HCT116 (cell line): ENCODE data around the gene C15orf40. TPM values are rescaled to one million over a fixed set of nuclear protein-coding genes. Genes with fewer than 3 reads are reported as not detected.

Experiments
- ATAC-seq: fragments of 200-7000 bp; cut with Tn5 transposase; 2 replicates; pipeline ENCODE4 v1.9.1; 2020; ENCODE audit warnings: mild to moderate bottlenecking, moderate library complexity
- BruUV-seq: library from RNA; stranded (reverse); fragments of 400-500 nt; replicated peaks from 2 replicates; lab custom pipeline; 2021; lab: Mats Ljungman, UMichigan
- CTCF ChIA-PET: fragments of 300-600 bp; sonication (Branson Sonifier 250); formaldehyde crosslinking; loops from one replicate; lab custom pipeline; 2021; ENCODE audit warnings: antibody characterized with exemption; lab: Charles Lee
- POLR2A ChIA-PET: fragments of 300-600, 350-600 bp; sonication (Branson Sonifier 250); formaldehyde crosslinking; loops from one replicate; lab custom pipeline; 2021; ENCODE audit warnings: antibody characterized with exemption; lab: Charles Lee
- RAD21 ChIA-PET, 2 experiments: fragments of 300-600 bp; sonication (Branson Sonifier 250); formaldehyde crosslinking; loops; one replicate each; lab custom pipeline; 2023; ENCODE audit warnings: low total read pairs in 2 of 2; ENCODE audit not compliant: uncharacterized antibody in 2 of 2, unreplicated experiment in 2 of 2, low non-redundant PET in 1 of 2; lab: Charles Lee
- DNase-seq: peaks from one replicate; pipeline ENCODE4 v3.0.0-alpha.2; 2010; ENCODE audit warnings: low read depth, low spot score
- H2AFZ ChIP-seq: fragments of 200-600 bp; shearing (Covaris generic), sonication (generic); 2 replicates; pipeline ENCODE4 v1.6.1; 2017; ENCODE audit warnings: low read depth, mixed run types, mixed read lengths, antibody characterized with exemption, low read length; ENCODE audit not compliant: poor library complexity, severe bottlenecking
- H3K27ac ChIP-seq: 2 replicates; pipeline ENCODE4 v1.5.1; 2012; ENCODE audit warnings: low read depth, low read length
- H3K27me3 ChIP-seq: fragments of 200-600 bp; sonication (generic); 2 replicates; pipeline ENCODE4 v1.6.1; 2016; ENCODE audit warnings: mixed run types, low read length, mixed read lengths; ENCODE audit not compliant: insufficient read depth
- H3K36me3 ChIP-seq, 2 experiments: fragments of 200-500 bp in 1 of 2; fragments of 200-600 bp in 1 of 2; sonication (Bioruptor generic) in 1 of 2; sonication (generic) in 1 of 2; 2 replicates each; pipeline versions ENCODE4 v1.5.1 to v1.6.1; 2014 to 2016; ENCODE audit warnings: low read length in 2 of 2, inconsistent platforms in 1 of 2, mixed read lengths in 1 of 2, mixed run types in 1 of 2; ENCODE audit not compliant: insufficient read depth in 2 of 2, control insufficient read depth in 1 of 2
- H3K4me1 ChIP-seq, 2 experiments: fragments of 200-600 bp in 1 of 2; sonication (generic) in 1 of 2; 2 replicates each; pipeline versions ENCODE4 v1.5.1 to v1.6.1; 2012 to 2017; ENCODE audit warnings: low read length in 2 of 2, inconsistent platforms in 1 of 2, mild to moderate bottlenecking in 1 of 2, mixed read lengths in 1 of 2, mixed run types in 1 of 2, moderate library complexity in 1 of 2; ENCODE audit not compliant: insufficient read depth in 2 of 2, control insufficient read depth in 1 of 2
- H3K4me2 ChIP-seq: fragments of 200-600 bp; sonication (generic); 2 replicates; pipeline ENCODE4 v1.6.1; 2017; ENCODE audit warnings: mixed run types, low read length, mixed read lengths
- H3K4me3 ChIP-seq, 2 experiments: fragments of 200-600 bp in 1 of 2; sonication (generic) in 1 of 2; replicated peaks in 1 of 2; 2 replicates each; pipeline ENCODE4 v1.5.1; 2011 to 2016; ENCODE audit warnings: low read length in 2 of 2, control low read depth in 1 of 2, low read depth in 1 of 2, mild to moderate bottlenecking in 1 of 2, mixed read lengths in 1 of 2, mixed run types in 1 of 2
- H3K79me2 ChIP-seq: fragments of 200-600 bp; sonication (generic); 2 replicates; pipeline ENCODE4 v1.6.1; 2017; ENCODE audit warnings: mild to moderate bottlenecking, mixed run types, low read length, moderate library complexity, mixed read lengths; ENCODE audit not compliant: insufficient read depth
- H3K9ac ChIP-seq: fragments of 200-600 bp; sonication (generic); 2 replicates; pipeline ENCODE4 v1.6.1; 2016; ENCODE audit warnings: low read length, mixed read lengths
- H3K9me2 ChIP-seq: fragments of 200-600 bp; sonication (generic), shearing (Covaris generic); 2 replicates; pipeline ENCODE4 v1.6.1; 2017; ENCODE audit warnings: mixed run types, mild to moderate bottlenecking, moderate library complexity; ENCODE audit not compliant: insufficient read depth
- H3K9me3 ChIP-seq, 2 experiments: fragments of 200-500 bp in 1 of 2; fragments of 200-600 bp in 1 of 2; sonication (Bioruptor generic) in 1 of 2; sonication (generic) in 1 of 2; 2 replicates each; pipeline ENCODE4 v1.6.1; 2014 to 2017; ENCODE audit warnings: low read length in 2 of 2, mixed read lengths in 2 of 2, inconsistent platforms in 1 of 2, low read depth in 1 of 2, mild to moderate bottlenecking in 1 of 2, mixed run types in 1 of 2, moderate library complexity in 1 of 2; ENCODE audit not compliant: control insufficient read depth in 1 of 2, insufficient read depth in 1 of 2
- H4K20me1 ChIP-seq: fragments of 200-600 bp; sonication (generic), shearing (Covaris generic); 2 replicates; pipeline ENCODE4 v1.6.1; 2017; ENCODE audit warnings: mixed run types, mild to moderate bottlenecking, moderate library complexity; ENCODE audit not compliant: insufficient read depth
- CBX3 ChIP-seq: IDR thresholded peaks from 2 replicates; pipeline ENCODE4 v1.6.1; 2012; ENCODE audit warnings: low read depth
- CEBPB ChIP-seq: IDR thresholded peaks from 2 replicates; pipeline ENCODE4 v1.6.1; 2012; ENCODE audit warnings: low read depth
- CTCF ChIP-seq, 3 experiments: fragments of 200-600 bp in 1 of 3; sonication (generic) in 1 of 3; IDR thresholded peaks in 2 of 3; conservative IDR thresholded peaks in 1 of 3; 2 replicates each; pipeline ENCODE4 v1.5.1; 2012 to 2017; ENCODE audit warnings: low read depth in 2 of 3, low read length in 2 of 3, antibody characterized with exemption in 1 of 3, borderline replicate concordance in 1 of 3, control low read depth in 1 of 3, mild to moderate bottlenecking in 1 of 3, mixed read lengths in 1 of 3, mixed run types in 1 of 3, moderate library complexity in 1 of 3; ENCODE audit not compliant: insufficient read depth in 1 of 3
- EGR1 ChIP-seq: IDR thresholded peaks from 2 replicates; pipeline ENCODE4 v1.6.1; 2012; ENCODE audit warnings: low read depth
- EZH2 ChIP-seq: fragments of 200-600 bp; sonication (generic); IDR thresholded peaks from 2 replicates; pipeline ENCODE4 v1.6.1; 2017; ENCODE audit warnings: antibody characterized with exemption, mixed run types
- EZH2phosphoT487 ChIP-seq: fragments of 200-600 bp; IDR thresholded peaks from 2 replicates; pipeline ENCODE4 v1.6.1; 2018; ENCODE audit warnings: antibody characterized with exemption, borderline replicate concordance
- FOSL1 ChIP-seq: IDR thresholded peaks from 2 replicates; pipeline ENCODE4 v1.6.1; 2012; ENCODE audit warnings: low read depth
- JUND ChIP-seq: IDR thresholded peaks from 2 replicates; pipeline ENCODE4 v1.6.1; 2012
- MAX ChIP-seq: IDR thresholded peaks from 2 replicates; pipeline ENCODE4 v1.6.1; 2012
- POLR2A ChIP-seq: IDR thresholded peaks from 2 replicates; pipeline ENCODE4 v1.7.0; 2011; ENCODE audit warnings: borderline replicate concordance; ENCODE audit not compliant: insufficient read depth, insufficient read length; ENCODE audit errors: extremely low read depth
- POLR2AphosphoS5 ChIP-seq: IDR thresholded peaks from 2 replicates; pipeline ENCODE4 v1.6.1; 2011; ENCODE audit warnings: mild to moderate bottlenecking, low read depth, low read length, moderate library complexity
- RAD21 ChIP-seq: IDR thresholded peaks from 2 replicates; pipeline ENCODE4 v1.6.1; 2012; ENCODE audit warnings: low read depth, mild to moderate bottlenecking
- SP1 ChIP-seq: IDR thresholded peaks from 2 replicates; pipeline ENCODE4 v1.6.1; 2012; ENCODE audit warnings: low read depth
- SRF ChIP-seq: IDR thresholded peaks from 2 replicates; pipeline ENCODE4 v1.6.1; 2012; ENCODE audit warnings: low read depth
- TCF7L2 ChIP-seq: IDR thresholded peaks from 2 replicates; pipeline ENCODE4 v1.7.0; 2011; ENCODE audit warnings: borderline replicate concordance, inconsistent platforms; ENCODE audit not compliant: insufficient read depth, insufficient read length; ENCODE audit errors: extremely low read depth
- YY1 ChIP-seq: IDR thresholded peaks from 2 replicates; pipeline ENCODE4 v1.6.1; 2011; ENCODE audit warnings: low read length, low read depth, moderate library complexity, mild to moderate bottlenecking; ENCODE audit not compliant: insufficient replicate concordance; ENCODE audit errors: extremely low read depth
- ZBTB33 ChIP-seq: IDR thresholded peaks from 2 replicates; pipeline ENCODE4 v1.6.1; 2011; ENCODE audit warnings: mild to moderate bottlenecking, low read length, moderate library complexity; ENCODE audit not compliant: insufficient replicate concordance; ENCODE audit errors: extremely low read depth
- ZFX ChIP-seq: fragments of 450-650 bp; IDR thresholded peaks from 2 replicates; pipeline ENCODE4 v1.6.1; 2017
- ZNF274 ChIP-seq: fragments of 200-500 bp; sonication (Bioruptor generic); IDR thresholded peaks from 2 replicates; pipeline ENCODE4 v1.6.1; 2014; ENCODE audit warnings: mild to moderate bottlenecking, low read depth, low read length, inconsistent platforms
- intact Hi-C: fragments of 100-400 bp; cut with micrococcal nuclease; formaldehyde crosslinking; loops from 2 replicates; pipeline ENCODE4 v1.10.0; 2022
- total RNA-seq: library from RNA; stranded (reverse); gene quantifications from one replicate; pipeline ENCODE4 v1.2.1, GENCODE V29; 2021; ENCODE audit not compliant: unreplicated experiment

The C15orf40 gene
- total RNA-seq, 1 experiment from 2014 or later, result 26.0 TPM

- H3K4me2 ChIP-seq, result no peak overlapping the region
- no TSS peak for BruUV-seq
- ChIA-PET CTCF (no interaction called here), RAD21 (no interaction called here), POLR2A (no interaction called here)
- no peaks in the 10 kb centered on the region for H4K20me1 ChIP-seq
- DNase-seq (no peak), ATAC-seq (no peak)
- no peak for TF ChIP-seq SP1
- TF ChIP-seq POLR2AphosphoS5, result no peak
- TF ChIP-seq EGR1, result no peak
- no peak for TF ChIP-seq TCF7L2
- TF ChIP-seq ZBTB33, result no peak
- TF ChIP-seq CTCF (IDR thresholded peaks at IDR 0.05 in 2 of 3, conservative IDR thresholded peaks at IDR 0.05 in 1 of 3; ENCODE audit: borderline replicate concordance in 1 of 3, insufficient read depth in 1 of 3, low read depth in 2 of 3, low read length in 2 of 3), result no peak
- TF ChIP-seq SRF, result no peak
- no peak for TF ChIP-seq CEBPB
- TF ChIP-seq ZFX, result no peak
- no peak for TF ChIP-seq MAX
- TF ChIP-seq POLR2A, result no peak
- TF ChIP-seq FOSL1, result no peak
- no peak for TF ChIP-seq YY1
- TF ChIP-seq RAD21, result no peak
- TF ChIP-seq JUND, result no peak
- TF ChIP-seq ZNF274, result no peak
- no peak for TF ChIP-seq EZH2
- no peak for TF ChIP-seq CBX3
- no peak for TF ChIP-seq EZH2phosphoT487
- no peak overlapping the region for H3K27ac ChIP-seq
- H3K79me2 ChIP-seq, result no peaks in the 10 kb centered on the region
- H3K4me1 ChIP-seq, result no peaks in the 10 kb centered on the region
- H3K9me2 ChIP-seq, result no peaks in the 10 kb centered on the region
- H3K27me3 ChIP-seq, result 0 out of 2 replicates have a peak, but pooled peaks cover 4% of the 10 kb centered on the region
- no peak overlapping the region for H2AFZ ChIP-seq
- no peaks in the 10 kb centered on the region for H3K36me3 ChIP-seq
- intact Hi-C loops, result no loop called here
- H3K4me3 ChIP-seq, result no peak overlapping the region
- no peak overlapping the region for H3K9ac ChIP-seq
- H3K9me3 ChIP-seq, result no peaks in the 10 kb centered on the region
Measured at GRCh38 chr15:82972990-82973389, 38.4 kb downstream of the C15orf40 start.
